SK-N-SH (cell line): ENCODE data around the gene CFAP74. TPM values are rescaled to one million over a fixed set of nuclear protein-coding genes. Genes with fewer than 3 reads are reported as not detected.

Source experiments
- CTCF ChIA-PET: fragments of 300-600, 350-600 bp; formaldehyde crosslinking; extraction: SDS; loops from one replicate; lab custom pipeline; 2021; lab: Yijun Ruan, JAX
- POLR2A ChIA-PET: fragments of 350-600 bp; sonication (Branson Sonifier 250); formaldehyde crosslinking; extraction: SDS; loops from one replicate; lab custom pipeline; 2020; ENCODE audit warnings: antibody characterized with exemption, inconsistent platforms; lab: Yijun Ruan, JAX
- DNase-seq: peaks from one replicate; pipeline ENCODE4 v3.0.0; 2012
- H2AFZ ChIP-seq: fragments of 200-600 bp; sonication (generic); 2 replicates; pipeline ENCODE4 v1.8.1; 2016; ENCODE audit warnings: antibody characterized with exemption, mild to moderate bottlenecking, low read depth
- H3F3A ChIP-seq: fragments of 200-600 bp; sonication (generic); replicated peaks from 2 replicates; pipeline ENCODE3; 2016; ENCODE audit warnings: antibody characterized with exemption, mild to moderate bottlenecking; ENCODE audit not compliant: insufficient read depth
- H3K27ac ChIP-seq, 2 experiments: fragments of 200-500 bp in 1 of 2; fragments of 200-600 bp in 1 of 2; sonication (Bioruptor generic) in 1 of 2; sonication (generic), shearing (Covaris generic) in 1 of 2; 2 replicates each; pipeline versions ENCODE4 v1.5.1 to v1.6.1; 2014 to 2016; ENCODE audit warnings: low read depth in 2 of 2, inconsistent platforms in 1 of 2, low read length in 1 of 2, mild to moderate bottlenecking in 1 of 2, mixed read lengths in 1 of 2
- H3K27me3 ChIP-seq: fragments of 200-600 bp; sonication (generic), shearing (Covaris generic); 2 replicates; pipeline ENCODE4 v1.6.1; 2016; ENCODE audit warnings: mixed run types; ENCODE audit not compliant: insufficient read depth
- H3K36me3 ChIP-seq, 2 experiments: fragments of 200-500 bp in 1 of 2; fragments of 200-600 bp in 1 of 2; sonication (Bioruptor generic) in 1 of 2; sonication (generic) in 1 of 2; replicated peaks in 1 of 2; 2 replicates each; pipeline versions ENCODE3 to v1.5.1; 2014 to 2016; ENCODE audit warnings: low read length in 1 of 2, mild to moderate bottlenecking in 1 of 2; ENCODE audit not compliant: insufficient read depth in 2 of 2, control insufficient read depth in 1 of 2
- H3K4me1 ChIP-seq, 2 experiments: fragments of 200-500 bp in 1 of 2; fragments of 200-600 bp in 1 of 2; sonication (Bioruptor generic) in 1 of 2; sonication (generic), shearing (Covaris generic) in 1 of 2; 2 replicates each; pipeline versions ENCODE4 v1.5.1 to v1.6.1; 2014 to 2016; ENCODE audit warnings: low read depth in 1 of 2, low read length in 1 of 2, mixed run types in 1 of 2; ENCODE audit not compliant: insufficient read depth in 2 of 2, control insufficient read depth in 1 of 2
- H3K4me2 ChIP-seq: fragments of 200-600 bp; sonication (generic), shearing (Covaris generic); 2 replicates; pipeline ENCODE4 v1.6.1; 2017; ENCODE audit warnings: mixed run types
- H3K4me3 ChIP-seq, 2 experiments: fragments of 200-500 bp in 1 of 2; fragments of 200-600 bp in 1 of 2; sonication (Bioruptor generic) in 1 of 2; sonication (generic), shearing (Covaris generic) in 1 of 2; 2 replicates each; pipeline versions ENCODE4 v1.5.1 to v1.8.1; 2014 to 2016; ENCODE audit warnings: low read depth in 2 of 2, inconsistent platforms in 1 of 2, low read length in 1 of 2, mild to moderate bottlenecking in 1 of 2, mixed read lengths in 1 of 2, moderate library complexity in 1 of 2
- H3K79me2 ChIP-seq: fragments of 200-600 bp; sonication (generic); 2 replicates; pipeline ENCODE4 v1.8.1; 2017; ENCODE audit warnings: mild to moderate bottlenecking; ENCODE audit not compliant: insufficient read depth
- H3K9ac ChIP-seq: fragments of 200-600 bp; sonication (generic); 2 replicates; pipeline ENCODE4 v1.6.1; 2017; ENCODE audit warnings: mixed run types
- H3K9me2 ChIP-seq: fragments of 200-600 bp; sonication (generic); 2 replicates; pipeline ENCODE4 v1.6.1; 2017; ENCODE audit warnings: mixed run types
- H3K9me3 ChIP-seq: fragments of 200-600 bp; sonication (generic); 2 replicates; pipeline ENCODE4 v1.6.1; 2017; ENCODE audit warnings: mixed run types, mild to moderate bottlenecking, moderate library complexity
- H4K20me1 ChIP-seq: fragments of 200-600 bp; sonication (generic); 2 replicates; pipeline ENCODE4 v1.6.1; 2017; ENCODE audit warnings: mild to moderate bottlenecking, mixed run types; ENCODE audit not compliant: insufficient read depth
- CHD2 ChIP-seq: fragments of 150-350 bp; IDR thresholded peaks from 2 replicates; pipeline ENCODE4 v1.6.1; 2018; ENCODE audit warnings: low read length; ENCODE audit not compliant: partially characterized antibody
- CTCF ChIP-seq: fragments of 200-600 bp; sonication (generic); IDR thresholded peaks from 2 replicates; pipeline ENCODE4 v1.6.1; 2017; ENCODE audit warnings: antibody characterized with exemption, mild to moderate bottlenecking, moderate library complexity
- FOXJ3 ChIP-seq: sonication (generic); formaldehyde crosslinking; IDR thresholded peaks from 2 replicates; pipeline ENCODE4 v1.5.1; 2020; ENCODE audit warnings: mild to moderate bottlenecking, missing genetic modification reagents
- IRF3 ChIP-seq: fragments of 150-350 bp; IDR thresholded peaks from 2 replicates; pipeline ENCODE4 v1.6.1; 2016; ENCODE audit warnings: mild to moderate bottlenecking, low read depth, low read length
- POLR2AphosphoS5 ChIP-seq: IDR thresholded peaks from 2 replicates; pipeline ENCODE4 v1.6.1; 2012; ENCODE audit warnings: low read depth, low read length
- RXRA ChIP-seq: IDR thresholded peaks from 2 replicates; pipeline ENCODE4 v1.4.0; 2012; ENCODE audit warnings: low read depth, mild to moderate bottlenecking, borderline replicate concordance
- TCF12 ChIP-seq: IDR thresholded peaks from 2 replicates; pipeline ENCODE4 v1.4.0; 2012
- USF1 ChIP-seq: IDR thresholded peaks from 2 replicates; pipeline ENCODE4 v1.4.0; 2012; ENCODE audit warnings: low read depth, borderline replicate concordance
- ZBTB33 ChIP-seq: IDR thresholded peaks from 2 replicates; pipeline ENCODE4 v1.4.0; 2012; ENCODE audit warnings: low read depth, borderline replicate concordance
- WGBS: methylation state at CpG from one replicate; pipeline ENCODE4 v1.1.6; 2017; ENCODE audit warnings: low lambda C conversion rate; 5-methylcytosine and 5-hydroxymethylcytosine counted together
- polyA plus RNA-seq, 3 experiments: library from polyadenylated mRNA; depleted of rRNA; stranded (reverse); fragments of >200 nt; gene quantifications; 2 replicates each; pipeline ENCODE4 v1.2.3, GENCODE V29; 2012

The CFAP74 gene
- polyA plus RNA-seq, 1 of the 3 experiments (the other 2 are of a cell fraction) = not detected

- no peaks in the 10 kb centered on the region for H3K9me3 ChIP-seq
- no peaks in the 10 kb centered on the region for H3K27me3 ChIP-seq
- no peaks in the 10 kb centered on the region for H3K36me3 ChIP-seq
- peaks cover 9% of the 10 kb centered on the region for H3F3A ChIP-seq
- no peak overlapping the region for H3K4me2 ChIP-seq
- no peak overlapping the region for H3K9ac ChIP-seq
- CTCF ChIA-PET = no interaction called here
- no peaks in the 10 kb centered on the region for H4K20me1 ChIP-seq
- no peaks in the 10 kb centered on the region for H3K9me2 ChIP-seq
- WGBS = 86% methylated on average over 12 of the region's 12 CpGs
- no peak overlapping the region for H3K27ac ChIP-seq
- TF ChIP-seq FOXJ3 (CRISPR knock-in tag) = no peak
- no peak for TF ChIP-seq USF1
- peaks cover 0 to 22% of the 10 kb centered on the region in 2 experiments; a peak in 2 of 4 replicates for H3K4me1 ChIP-seq
- POLR2A ChIA-PET = no interaction called here
- no peak overlapping the region for H3K4me3 ChIP-seq
- no peak overlapping the region for H2AFZ ChIP-seq
- peaks cover 5% of the 10 kb centered on the region; the same call in 1 of the 2 replicates for H3K79me2 ChIP-seq
- no peak for DNase-seq
These were observed 100.4 kb downstream of the CFAP74 start for GRCh38 chr1:1903224-1903623.

- Histone ChIP-seq H3K4me3 (no peak overlapping the region), H3K9me3 (no peaks in the 10 kb centered on the region), H3F3A (peaks cover 10% of the 10 kb centered on the region), H3K9ac (no peak overlapping the region), H3K27me3 (no peaks in the 10 kb centered on the region), H3K27ac (no peak overlapping the region), H3K36me3 (no peaks in the 10 kb centered on the region), H2AFZ (no peak overlapping the region), H3K9me2 (no peaks in the 10 kb centered on the region), H4K20me1 (no peaks in the 10 kb centered on the region), H3K4me2 (no peak overlapping the region), H3K79me2 (no peaks in the 10 kb centered on the region), H3K4me1 (peaks cover 0 to 11% of the 10 kb centered on the region in 2 experiments; a peak in 1 of 4 replicates)
- TF ChIP-seq RXRA = no peak
- TF ChIP-seq USF1 = no peak
- TF ChIP-seq ZBTB33 = no peak
- no peak for TF ChIP-seq TCF12
- no peak for TF ChIP-seq IRF3
- no peak for TF ChIP-seq CHD2
- TF ChIP-seq POLR2AphosphoS5 = no peak
- TF ChIP-seq CTCF = no peak
- POLR2A ChIA-PET = no interaction called here
- 95% methylated on average over 4 of the region's 13 CpGs for WGBS
- CTCF ChIA-PET = interaction anchor here (0.6 to 1.1 kb wide), 2 partner anchors 10 to 147 kb away, joined by 3 read pairs; no protein-coding TSS in a partner anchor
- no peak for DNase-seq
These were observed 101.8 kb downstream of the CFAP74 start for GRCh38 chr1:1901641-1902294.
